ENCODE data around the gene GALNT14. TPM values are rescaled to one million over a fixed set of nuclear protein-coding genes. Genes with fewer than 3 reads are reported as not detected.

Gene GALNT14
- total RNA-seq, 4 donors from 2014 or later: 8.3 to 26.1 (median 16.3) TPM

DNA sequence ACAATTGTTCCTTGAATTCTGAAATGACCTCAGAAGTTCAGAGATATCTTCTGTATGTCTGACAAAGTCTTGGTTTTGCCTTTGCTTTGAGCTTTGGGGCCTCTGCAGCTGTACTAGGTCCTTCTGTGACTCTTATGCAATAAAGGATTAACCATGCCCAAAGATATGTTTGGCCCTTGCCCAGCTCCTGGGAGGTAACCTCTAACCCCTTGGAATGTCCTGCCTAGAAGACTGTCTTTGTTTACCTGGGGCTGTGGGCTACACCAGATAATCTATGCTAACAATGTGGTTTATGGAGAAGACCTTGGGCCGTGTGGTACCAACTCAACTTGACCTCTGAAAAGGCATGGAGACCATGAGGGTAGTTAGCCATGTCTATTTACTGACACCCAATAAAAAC lies 190.1 kb downstream of the GALNT14 start:
- Histone ChIP-seq H3K27ac (no peak overlapping the region), H3K4me3 (no peak overlapping the region), H3K4me1 (no peaks in the 10 kb centered on the region), H3K9me3 (no peaks in the 10 kb centered on the region), H3K36me3 (no peaks in the 10 kb centered on the region), H3K27me3 (no peaks in the 10 kb centered on the region)
- DNase-seq: no peak
- TF ChIP-seq, protein P1, sequence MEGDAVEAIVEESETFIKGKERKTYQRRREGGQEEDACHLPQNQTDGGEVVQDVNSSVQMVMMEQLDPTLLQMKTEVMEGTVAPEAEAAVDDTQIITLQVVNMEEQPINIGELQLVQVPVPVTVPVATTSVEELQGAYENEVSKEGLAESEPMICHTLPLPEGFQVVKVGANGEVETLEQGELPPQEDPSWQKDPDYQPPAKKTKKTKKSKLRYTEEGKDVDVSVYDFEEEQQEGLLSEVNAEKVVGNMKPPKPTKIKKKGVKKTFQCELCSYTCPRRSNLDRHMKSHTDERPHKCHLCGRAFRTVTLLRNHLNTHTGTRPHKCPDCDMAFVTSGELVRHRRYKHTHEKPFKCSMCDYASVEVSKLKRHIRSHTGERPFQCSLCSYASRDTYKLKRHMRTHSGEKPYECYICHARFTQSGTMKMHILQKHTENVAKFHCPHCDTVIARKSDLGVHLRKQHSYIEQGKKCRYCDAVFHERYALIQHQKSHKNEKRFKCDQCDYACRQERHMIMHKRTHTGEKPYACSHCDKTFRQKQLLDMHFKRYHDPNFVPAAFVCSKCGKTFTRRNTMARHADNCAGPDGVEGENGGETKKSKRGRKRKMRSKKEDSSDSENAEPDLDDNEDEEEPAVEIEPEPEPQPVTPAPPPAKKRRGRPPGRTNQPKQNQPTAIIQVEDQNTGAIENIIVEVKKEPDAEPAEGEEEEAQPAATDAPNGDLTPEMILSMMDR (IDR thresholded peaks at IDR 0.05): no peak
- no peak for TF ChIP-seq POLR2A (IDR thresholded peaks at IDR 0.05)

DNA sequence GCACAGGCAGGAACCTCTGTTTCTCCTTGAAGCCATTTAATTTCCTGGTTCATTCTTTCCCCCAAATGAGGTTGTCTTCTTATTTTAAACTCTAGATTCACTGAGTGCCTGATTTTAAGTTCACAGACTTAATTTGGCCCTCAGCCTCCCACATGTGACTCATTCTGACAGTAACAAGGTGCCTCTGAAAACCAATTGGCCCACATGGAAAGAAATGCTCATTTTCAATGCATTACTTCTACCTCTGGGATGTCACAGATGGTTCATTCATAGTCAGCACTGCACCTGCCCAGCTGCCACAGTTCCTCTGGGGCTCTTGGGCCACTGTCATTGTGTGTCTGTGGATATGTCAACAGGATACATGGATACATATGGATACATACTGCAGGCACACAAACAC lies 190.6 kb downstream of the GALNT14 start:
- H3K27ac ChIP-seq: no peak overlapping the region
- TF ChIP-seq, protein P1 (IDR thresholded peaks at IDR 0.05): no peak
- TF ChIP-seq POLR2A (IDR thresholded peaks at IDR 0.05): no peak
- H3K4me1 ChIP-seq: no peaks in the 10 kb centered on the region
- H3K27me3 ChIP-seq: no peaks in the 10 kb centered on the region
- DNase-seq: no peak
- no peaks in the 10 kb centered on the region for H3K36me3 ChIP-seq
- no peaks in the 10 kb centered on the region for H3K9me3 ChIP-seq
- H3K4me3 ChIP-seq: no peak overlapping the region

- Histone ChIP-seq H3K4me1 (no peaks in the 10 kb centered on the region), H3K9me3 (no peaks in the 10 kb centered on the region), H3K27ac (no peak overlapping the region), H3K36me3 (no peaks in the 10 kb centered on the region), H3K4me3 (no peak overlapping the region), H3K27me3 (no peaks in the 10 kb centered on the region)
- DNase-seq: no peak
- TF ChIP-seq, protein P1 (IDR thresholded peaks at IDR 0.05): no peak
- no peak for TF ChIP-seq POLR2A (IDR thresholded peaks at IDR 0.05)
Observed at GRCh38 chr2:30942419-30942818, 195.8 kb downstream of the GALNT14 start.

GRCh38 chr2:30940839-30941238 lies 197.4 kb downstream of the GALNT14 start:
- Histone ChIP-seq H3K27me3 (no peaks in the 10 kb centered on the region), H3K4me1 (no peaks in the 10 kb centered on the region), H3K27ac (no peak overlapping the region), H3K36me3 (no peaks in the 10 kb centered on the region), H3K4me3 (no peak overlapping the region), H3K9me3 (no peaks in the 10 kb centered on the region)
- TF ChIP-seq POLR2A (IDR thresholded peaks at IDR 0.05): no peak
- TF ChIP-seq, protein P1 (IDR thresholded peaks at IDR 0.05): no peak
- no peak for DNase-seq

GRCh38 chr2:30939364-30939763 lies 198.9 kb downstream of the GALNT14 start:
- H3K4me1 ChIP-seq: no peaks in the 10 kb centered on the region
- no peak overlapping the region for H3K4me3 ChIP-seq
- H3K9me3 ChIP-seq: no peaks in the 10 kb centered on the region
- DNase-seq: no peak
- no peaks in the 10 kb centered on the region for H3K36me3 ChIP-seq
- H3K27ac ChIP-seq: no peak overlapping the region
- no peaks in the 10 kb centered on the region for H3K27me3 ChIP-seq
- no peak for TF ChIP-seq POLR2A (IDR thresholded peaks at IDR 0.05)
- TF ChIP-seq, protein P1 (IDR thresholded peaks at IDR 0.05): no peak

DNA sequence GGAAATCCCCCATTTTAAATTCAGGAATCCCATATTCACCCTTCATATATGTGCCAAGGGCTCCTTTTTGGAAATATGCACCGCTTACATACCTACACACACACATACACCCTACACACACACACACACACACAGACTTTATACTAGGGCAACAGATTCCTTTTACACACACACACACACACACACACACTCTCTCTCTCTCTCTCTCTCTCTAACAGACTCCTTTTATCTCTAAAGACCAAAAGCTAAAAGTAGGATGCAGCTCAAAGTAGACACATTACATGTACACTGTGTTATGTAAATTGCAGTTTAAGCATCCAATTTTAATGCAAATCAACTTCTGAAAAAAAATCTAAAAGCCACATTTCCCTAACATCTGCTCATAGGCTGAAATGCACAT lies 200.0 kb downstream of the GALNT14 start:
- TF ChIP-seq POLR2A (IDR thresholded peaks at IDR 0.05): no peak
- TF ChIP-seq, protein P1 (IDR thresholded peaks at IDR 0.05): no peak
- DNase-seq: no peak
- Histone ChIP-seq H3K27ac (no peak overlapping the region), H3K27me3 (no peaks in the 10 kb centered on the region), H3K36me3 (no peaks in the 10 kb centered on the region), H3K4me1 (no peaks in the 10 kb centered on the region), H3K9me3 (no peaks in the 10 kb centered on the region), H3K4me3 (no peak overlapping the region)
